NCI-H2029 (cell line): ENCODE measurements around the gene GPR153.
"Not testable (repeated sequence)": the region's sequence is repeated elsewhere in the genome, so short reads cannot be mapped to it uniquely, and the experiment has no call there.

Experiments
- DNase-seq: peaks from one replicate; lab custom pipeline; 2025; lab: John Stamatoyannopoulos, UW

GPR153 gene

GRCh38 chr1:6224718-6225117 lies 36.2 kb downstream of the GPR153 start:
- DNase-seq: no peak

GRCh38 chr1:6223617-6224016 lies 37.3 kb downstream of the GPR153 start:
- no peak for DNase-seq

GRCh38 chr1:6222636-6223035 lies 38.3 kb downstream of the GPR153 start:
- DNase-seq: no peak

- no peak for DNase-seq
Measured at GRCh38 chr1:6221210-6221784, 39.6 kb downstream of the GPR153 start.

GRCh38 chr1:6220236-6220635 lies 40.7 kb downstream of the GPR153 start:
- no peak for DNase-seq

GRCh38 chr1:6219641-6220040 lies 41.3 kb downstream of the GPR153 start:
- not testable (repeated sequence) for DNase-seq

GRCh38 chr1:6218375-6219164 lies 42.3 kb downstream of the GPR153 start:
- DNase-seq: no peak

- DNase-seq: no peak
Measured at GRCh38 chr1:6212193-6212959, 48.5 kb downstream of the GPR153 start.

GRCh38 chr1:6211731-6212130 lies 49.2 kb downstream of the GPR153 start:
- DNase-seq: no peak

GRCh38 chr1:6210591-6211355 lies 50.1 kb downstream of the GPR153 start:
- DNase-seq: no peak

- DNase-seq: no peak
Measured at GRCh38 chr1:6209661-6210580, 51.0 kb downstream of the GPR153 start.

GRCh38 chr1:6208723-6209660 lies 51.9 kb downstream of the GPR153 start:
- DNase-seq: no peak

GRCh38 chr1:6207921-6208320 lies 53.0 kb downstream of the GPR153 start:
- DNase-seq: no peak

- DNase-seq: no peak
Measured at GRCh38 chr1:6207075-6207885, 53.6 kb downstream of the GPR153 start.

GRCh38 chr1:6206520-6206855 lies 54.4 kb downstream of the GPR153 start:
- no peak for DNase-seq

- DNase-seq: no peak
Measured at GRCh38 chr1:6205849-6206519, 54.9 kb downstream of the GPR153 start, which contains the start of gene RNF207. Gene RNF207, plus strand, starts transcription at chr1:6206119. Its CDS starts 417 bp downstream, at chr1:6206536.

- no peak for DNase-seq
Measured at GRCh38 chr1:6202256-6202655, 58.6 kb downstream of the GPR153 start.

GRCh38 chr1:6200188-6200809 lies 60.6 kb downstream of the GPR153 start:
- DNase-seq: peak; percentile 33
